K562 (cell line): Measurements from ENCODE around the gene HLA-DOB. TPM values are rescaled to one million over a fixed set of nuclear protein-coding genes. Genes with fewer than 3 reads are reported as not detected.
A peak's percentile ranks its signal among the peaks of the same experiment; 100 is the strongest.

Experiments
- ETS2 ChIP-seq: IDR thresholded peaks from 2 replicates; pipeline ENCODE4 v1.6.1; 2016; ENCODE audit warnings: borderline replicate concordance, missing genetic modification characterization, mild to moderate bottlenecking, moderate library complexity, missing compliant biosample characterization; ENCODE audit not compliant: poor library complexity, severe bottlenecking
- HOXB6 ChIP-seq: fragments of 250-450 bp; sonication (Bioruptor Pico); IDR thresholded peaks from 2 replicates; pipeline ENCODE4 v1.5.1; 2022; ENCODE audit warnings: mild to moderate bottlenecking, borderline replicate concordance
- KLF13 ChIP-seq: fragments of 450-650 bp; IDR thresholded peaks from 2 replicates; pipeline ENCODE4 v1.6.1; 2016; ENCODE audit warnings: missing genetic modification characterization, low read depth, mild to moderate bottlenecking, missing compliant biosample characterization, moderate library complexity, borderline replicate concordance
- MYC ChIP-seq, 2 experiments: fragments of 250-450 bp in 1 of 2; sonication (Bioruptor Pico) in 1 of 2; IDR thresholded peaks; 2 replicates each; pipeline versions ENCODE4 v1.5.1 to v1.6.1; 2012 to 2021; ENCODE audit warnings: low read depth in 2 of 2, borderline replicate concordance in 1 of 2, improper control_type of control experiment in 1 of 2, low read length in 1 of 2, mild to moderate bottlenecking in 1 of 2, moderate library complexity in 1 of 2
- NCOA1 ChIP-seq: fragments of 450-650 bp; IDR thresholded peaks from 2 replicates; pipeline ENCODE4 v1.6.1; 2016; ENCODE audit warnings: low read depth
- NCOA4 ChIP-seq: fragments of 450-650 bp; IDR thresholded peaks from 2 replicates; pipeline ENCODE4 v1.6.1; 2018; ENCODE audit warnings: mild to moderate bottlenecking; ENCODE audit not compliant: partially characterized antibody
- POLR2A ChIP-seq: fragments of 450-650 bp; conservative IDR thresholded peaks from 2 replicates; pipeline ENCODE4 v1.6.1; 2016
- POLR2AphosphoS5 ChIP-seq: IDR thresholded peaks from 2 replicates; pipeline ENCODE4 v1.6.1; 2011; ENCODE audit warnings: mild to moderate bottlenecking, low read depth, low read length, moderate library complexity; ENCODE audit not compliant: control insufficient read depth, insufficient read depth
- SMC3 ChIP-seq: conservative IDR thresholded peaks from 2 replicates; pipeline ENCODE4 v1.6.1; 2011; ENCODE audit warnings: low read depth, low read length, improper control_type of control experiment; ENCODE audit not compliant: insufficient read depth
- TAF7 ChIP-seq: fragments of 450-650 bp; IDR thresholded peaks from 2 replicates; pipeline ENCODE4 v1.6.1; 2016; ENCODE audit warnings: missing genetic modification characterization, missing compliant biosample characterization
- TRIM24 ChIP-seq, 2 experiments: fragments of 450-650 bp; IDR thresholded peaks; 2 replicates each; pipeline ENCODE4 v1.6.1; 2016
- XRCC5 ChIP-seq: fragments of 200-400 bp; formaldehyde crosslinking; IDR thresholded peaks from 2 replicates; pipeline ENCODE4 v1.6.1; 2017; ENCODE audit warnings: low read depth, mild to moderate bottlenecking, low read length
- ZC3H11A ChIP-seq: IDR thresholded peaks from 2 replicates; pipeline ENCODE4 v1.6.1; 2012; ENCODE audit warnings: low read depth, low read length, improper control_type of control experiment
- ZNF175 ChIP-seq: fragments of 200-800 bp; sonication (Bioruptor generic); IDR thresholded peaks from 2 replicates; pipeline ENCODE4 v1.6.1; 2016; ENCODE audit warnings: low read depth, mild to moderate bottlenecking, missing genetic modification characterization, missing compliant biosample characterization
- ZNF239 ChIP-seq: fragments of 250-450 bp; sonication (Bioruptor Pico); IDR thresholded peaks from 2 replicates; pipeline ENCODE4 v1.4.0; 2020; ENCODE audit warnings: mild to moderate bottlenecking
- polyA plus RNA-seq, 8 experiments: library from polyadenylated mRNA; depleted of rRNA in 4 of 8; stranded (reverse) in 5 of 8; unstranded in 3 of 8; fragments of >200 nt; fragmentation: Nextera tagmentation in 2 of 8; fragmentation: Illumina TruSeq in 1 of 8; extraction: Ambion mirVana in 2 of 8; extraction: Trizol in 1 of 8; gene quantifications; 2 replicates each; pipeline versions ENCODE4 v1.2.1 to v1.2.3, GENCODE V29; 2011 to 2014; ENCODE audit warnings: inconsistent platforms in 1 of 8, missing spikeins in 1 of 8
- total RNA-seq, 7 experiments: library from RNA; depleted of rRNA in 6 of 7; stranded (reverse); fragments of >200 nt in 6 of 7; fragmentation: Illumina TruSeq in 2 of 7; extraction: Trizol in 2 of 7; gene quantifications; 2 replicates each; pipeline versions ENCODE4 v1.2.1 to v1.2.3, GENCODE V29; 2011 to 2021; ENCODE audit warnings: low replicate concordance in 1 of 7
- TF ChIP-seq, protein P1 (sequence below), 3 experiments: fragments of 200-800 bp in 1 of 3; fragments of 250-450 bp in 1 of 3; fragments of 450-650 bp in 1 of 3; sonication (Bioruptor Pico) in 1 of 3; sonication (Bioruptor generic) in 1 of 3; formaldehyde crosslinking in 1 of 3; IDR thresholded peaks; 2 replicates each; pipeline versions ENCODE4 v1.6.1 to v1.8.0; 2016 to 2022; ENCODE audit warnings: mild to moderate bottlenecking in 2 of 3, missing genetic modification characterization in 2 of 3, missing compliant biosample characterization in 1 of 3, moderate library complexity in 1 of 3
- TF ChIP-seq, protein P2 (sequence below), 2 experiments: fragments of 450-650 bp; conservative IDR thresholded peaks; 2 replicates each; pipeline ENCODE4 v1.6.1; 2017; ENCODE audit warnings: mild to moderate bottlenecking in 2 of 2, moderate library complexity in 2 of 2
- TF ChIP-seq, protein P3 (sequence below): sonication (generic); formaldehyde crosslinking; IDR thresholded peaks from 2 replicates; pipeline ENCODE4 v1.8.0; 2022; ENCODE audit warnings: mild to moderate bottlenecking, missing genetic modification reagents

Gene HLA-DOB
- total and polyA plus RNA-seq, 9 of the 15 experiments (the other 6 are each of a cell fraction or from before 2014, with no cell fraction given): 1.2 to 4.0 (median 2.5) TPM

DNA sequence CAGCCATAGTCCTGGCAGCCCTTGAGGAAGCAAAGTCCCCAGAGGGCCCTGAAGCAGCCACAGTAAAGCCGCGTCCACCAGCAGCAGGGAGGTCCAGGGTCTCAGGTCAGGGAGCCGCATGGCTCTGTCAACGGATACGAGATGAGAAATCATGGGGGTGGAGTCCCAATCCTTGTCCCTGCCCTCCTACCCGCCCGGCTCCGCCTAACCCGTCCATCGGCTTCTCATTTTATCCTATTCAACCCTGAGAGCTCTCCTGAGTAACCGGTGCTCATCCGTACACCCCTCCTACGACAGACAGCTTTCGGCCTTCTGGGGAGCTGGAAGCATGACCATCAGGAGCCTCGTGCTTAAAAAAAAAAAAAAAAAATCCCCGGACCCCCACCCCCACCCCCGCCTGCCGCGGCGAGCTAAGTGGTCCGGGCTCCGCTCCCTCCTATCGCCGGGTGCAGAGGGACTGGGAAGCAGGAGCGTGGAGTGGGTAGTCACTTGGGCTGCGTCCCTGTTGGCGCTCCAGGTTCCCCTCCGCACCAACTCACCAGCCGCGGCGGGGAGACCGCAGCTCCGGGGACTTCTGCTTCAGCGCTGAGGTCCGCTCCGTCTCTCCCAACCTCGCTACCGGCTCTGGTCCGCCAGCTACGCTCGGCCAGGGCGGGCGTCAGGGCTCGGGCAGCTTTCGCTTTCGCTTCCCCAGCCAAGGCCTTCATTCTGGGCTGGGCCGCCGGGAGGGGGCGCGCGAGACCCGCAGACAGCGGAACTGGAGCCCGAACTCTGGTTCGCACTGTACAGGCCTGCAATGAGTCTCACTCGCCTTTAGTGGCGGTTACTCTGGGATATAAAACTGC, 21.5 kb upstream of the HLA-DOB start, which contains the start of gene TAP2 (continued):
- TF ChIP-seq ZNF239 (CRISPR knock-in tag) (0 out of 2 replicates have a peak, but pooled peaks have one; percentile 11), TRIM24 (IDR thresholded peaks at IDR 0.05) (peak in 1 of 2 experiments; percentile 17; a peak in 1 of 4 replicates), KLF13 (peak; percentile 51; the same call in 1 of the 2 replicates), NCOA1 (peak; percentile 65; the same call in 1 of the 2 replicates), NCOA4 (no peak), TAF7 (peak; percentile 46; the same call in 1 of the 2 replicates), SMC3 (peak; percentile 96), XRCC5 (peak; percentile 87), POLR2A (peak; percentile 83), ZC3H11A (0 out of 2 replicates have a peak, but pooled peaks have one; percentile 27), MYC (IDR thresholded peaks at IDR 0.05; ENCODE audit: low read depth, low read length) (peak; percentile 90), MYC (CRISPR knock-in tag; IDR thresholded peaks at IDR 0.05; ENCODE audit: borderline replicate concordance, low read depth) (no peak), ZNF175 (CRISPR knock-in tag) (0 out of 2 replicates have a peak, but pooled peaks have one; percentile 23), ETS2 (no peak), POLR2AphosphoS5 (peak; percentile 45; the same call in 1 of the 2 replicates), HOXB6 (CRISPR knock-in tag) (no peak)
- TF ChIP-seq, protein P1, sequence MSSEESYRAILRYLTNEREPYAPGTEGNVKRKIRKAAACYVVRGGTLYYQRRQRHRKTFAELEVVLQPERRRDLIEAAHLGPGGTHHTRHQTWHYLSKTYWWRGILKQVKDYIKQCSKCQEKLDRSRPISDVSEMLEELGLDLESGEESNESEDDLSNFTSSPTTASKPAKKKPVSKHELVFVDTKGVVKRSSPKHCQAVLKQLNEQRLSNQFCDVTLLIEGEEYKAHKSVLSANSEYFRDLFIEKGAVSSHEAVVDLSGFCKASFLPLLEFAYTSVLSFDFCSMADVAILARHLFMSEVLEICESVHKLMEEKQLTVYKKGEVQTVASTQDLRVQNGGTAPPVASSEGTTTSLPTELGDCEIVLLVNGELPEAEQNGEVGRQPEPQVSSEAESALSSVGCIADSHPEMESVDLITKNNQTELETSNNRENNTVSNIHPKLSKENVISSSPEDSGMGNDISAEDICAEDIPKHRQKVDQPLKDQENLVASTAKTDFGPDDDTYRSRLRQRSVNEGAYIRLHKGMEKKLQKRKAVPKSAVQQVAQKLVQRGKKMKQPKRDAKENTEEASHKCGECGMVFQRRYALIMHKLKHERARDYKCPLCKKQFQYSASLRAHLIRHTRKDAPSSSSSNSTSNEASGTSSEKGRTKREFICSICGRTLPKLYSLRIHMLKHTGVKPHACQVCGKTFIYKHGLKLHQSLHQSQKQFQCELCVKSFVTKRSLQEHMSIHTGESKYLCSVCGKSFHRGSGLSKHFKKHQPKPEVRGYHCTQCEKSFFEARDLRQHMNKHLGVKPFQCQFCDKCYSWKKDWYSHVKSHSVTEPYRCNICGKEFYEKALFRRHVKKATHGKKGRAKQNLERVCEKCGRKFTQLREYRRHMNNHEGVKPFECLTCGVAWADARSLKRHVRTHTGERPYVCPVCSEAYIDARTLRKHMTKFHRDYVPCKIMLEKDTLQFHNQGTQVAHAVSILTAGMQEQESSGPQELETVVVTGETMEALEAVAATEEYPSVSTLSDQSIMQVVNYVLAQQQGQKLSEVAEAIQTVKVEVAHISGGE (CRISPR knock-in tag; IDR thresholded peaks at IDR 0.05): peak in 1 of 3 experiments; percentile 67; a peak in 2 of 6 replicates
- TF ChIP-seq, protein P2, sequence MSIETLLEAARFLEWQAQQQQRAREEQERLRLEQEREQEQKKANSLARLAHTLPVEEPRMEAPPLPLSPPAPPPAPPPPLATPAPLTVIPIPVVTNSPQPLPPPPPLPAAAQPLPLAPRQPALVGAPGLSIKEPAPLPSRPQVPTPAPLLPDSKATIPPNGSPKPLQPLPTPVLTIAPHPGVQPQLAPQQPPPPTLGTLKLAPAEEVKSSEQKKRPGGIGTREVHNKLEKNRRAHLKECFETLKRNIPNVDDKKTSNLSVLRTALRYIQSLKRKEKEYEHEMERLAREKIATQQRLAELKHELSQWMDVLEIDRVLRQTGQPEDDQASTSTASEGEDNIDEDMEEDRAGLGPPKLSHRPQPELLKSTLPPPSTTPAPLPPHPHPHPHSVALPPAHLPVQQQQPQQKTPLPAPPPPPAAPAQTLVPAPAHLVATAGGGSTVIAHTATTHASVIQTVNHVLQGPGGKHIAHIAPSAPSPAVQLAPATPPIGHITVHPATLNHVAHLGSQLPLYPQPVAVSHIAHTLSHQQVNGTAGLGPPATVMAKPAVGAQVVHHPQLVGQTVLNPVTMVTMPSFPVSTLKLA (conservative IDR thresholded peaks at IDR 0.05): peak; percentile 60 to 78; a peak in 3 of 4 replicates
- TF ChIP-seq, protein P3, sequence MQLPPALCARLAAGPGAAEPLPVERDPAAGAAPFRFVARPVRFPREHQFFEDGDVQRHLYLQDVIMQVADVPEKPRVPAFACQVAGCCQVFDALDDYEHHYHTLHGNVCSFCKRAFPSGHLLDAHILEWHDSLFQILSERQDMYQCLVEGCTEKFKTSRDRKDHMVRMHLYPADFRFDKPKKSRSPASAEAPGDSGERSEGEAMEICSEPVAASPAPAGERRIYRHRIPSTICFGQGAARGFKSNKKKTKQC (CRISPR knock-in tag): peak; percentile 68; the same call in 1 of the 2 replicates
